Activated CD8-positive, alpha-beta memory T cell treated with anti-CD3 and anti-CD28 coated beads, Interleukin-2, amount 10 ng/mL, durations not matched to agents 7 days and 5 days (primary cell): Measurements from ENCODE around the gene C6orf89. TPM values are rescaled to one million over a fixed set of nuclear protein-coding genes. Genes with fewer than 3 reads are reported as not detected.

Experiments used
- ATAC-seq: fragments of 150-1000 bp; cut with Tn5 transposase; one replicate; pipeline ENCODE4 v1.10.0; 2021; ENCODE audit warnings: moderate library complexity
- CTCF ChIA-PET: fragments of 350-600 bp; sonication (Branson Sonifier 250); formaldehyde crosslinking; loops from one replicate; lab custom pipeline; 2021; ENCODE audit warnings: antibody characterized with exemption; lab: Charles Lee
- DNase-seq: peaks from one replicate; pipeline ENCODE4 v3.0.0-alpha.2; 2020
- H3K27ac Mint-ChIP-seq: one replicate; pipeline ENCODE4 v1.8.0; 2021; ENCODE audit warnings: mild to moderate bottlenecking, mixed read lengths
- H3K27me3 Mint-ChIP-seq: one replicate; pipeline ENCODE4 v1.8.0; 2021; ENCODE audit warnings: mixed read lengths
- H3K36me3 Mint-ChIP-seq: one replicate; pipeline ENCODE4 v1.8.0; 2021; ENCODE audit warnings: mild to moderate bottlenecking, mixed read lengths
- H3K4me1 Mint-ChIP-seq: one replicate; pipeline ENCODE4 v1.8.0; 2021; ENCODE audit warnings: mixed read lengths
- H3K4me3 Mint-ChIP-seq: one replicate; pipeline ENCODE4 v1.8.0; 2021; ENCODE audit warnings: mild to moderate bottlenecking, moderate library complexity, mixed read lengths
- H3K9me3 Mint-ChIP-seq: one replicate; pipeline ENCODE4 v1.8.0; 2022; ENCODE audit warnings: low read depth, mixed read lengths
- total RNA-seq, 2 experiments: library from RNA; stranded (reverse); gene quantifications; one replicate each; pipeline ENCODE4 v1.2.3, GENCODE V29; 2021

Gene C6orf89
- total RNA-seq, 2 experiments from 2014 or later, result 46.4 to 47.7 TPM

DNA sequence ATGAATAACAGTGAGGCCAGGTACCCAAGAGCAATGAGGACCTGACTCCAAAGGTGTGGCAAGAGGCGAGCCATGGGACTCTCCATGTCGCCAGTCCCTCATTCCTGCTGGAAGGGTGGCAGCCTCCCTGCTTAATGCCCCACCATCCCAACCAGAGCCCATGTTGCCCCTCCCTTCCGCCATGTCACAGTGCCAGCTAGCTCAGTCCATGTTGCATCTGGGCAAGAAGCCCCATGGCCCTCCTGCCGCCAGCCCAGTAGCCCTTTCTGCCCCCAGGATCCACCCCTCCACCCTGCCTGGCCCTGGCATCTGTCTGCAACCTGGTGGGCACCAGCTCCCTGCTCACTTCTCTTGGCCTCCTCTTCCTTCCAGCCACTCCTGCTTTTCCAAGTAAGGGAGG lies 40.5 kb upstream of the C6orf89 start:
- no peak overlapping the region for H3K4me3 Mint-ChIP-seq
- H3K4me1 Mint-ChIP-seq, result peaks cover 7% of the 10 kb centered on the region
- H3K36me3 Mint-ChIP-seq, result no peaks in the 10 kb centered on the region
- H3K9me3 Mint-ChIP-seq, result no peaks in the 10 kb centered on the region
- no peak overlapping the region for H3K27ac Mint-ChIP-seq
- CTCF ChIA-PET, result no interaction called here
- peaks cover 10% of the 10 kb centered on the region for H3K27me3 Mint-ChIP-seq
- DNase-seq (no peak), ATAC-seq (no peak)

DNA sequence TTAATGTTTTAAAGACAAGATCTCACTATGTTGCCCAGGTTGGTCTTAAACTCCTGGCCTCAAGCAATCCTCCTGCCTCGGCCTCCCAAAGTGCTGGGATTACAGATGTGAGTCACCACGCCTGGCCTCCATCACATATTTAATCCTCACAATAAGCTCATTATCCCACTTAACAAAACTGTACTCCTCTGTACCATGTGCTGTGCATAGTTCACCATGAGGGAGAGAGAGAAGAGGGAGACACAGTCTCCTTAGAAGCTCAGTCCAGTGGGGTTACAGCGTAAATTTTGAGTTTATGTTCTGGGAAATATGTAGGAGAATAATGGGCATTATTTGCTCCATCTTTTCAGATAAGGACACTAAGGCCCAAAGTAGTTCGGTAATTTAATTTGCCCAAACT lies 38.6 kb upstream of the C6orf89 start:
- Mint-ChIP-seq H3K4me1 (no peaks in the 10 kb centered on the region), H3K4me3 (no peak overlapping the region), H3K36me3 (peaks cover 4% of the 10 kb centered on the region), H3K27ac (no peak overlapping the region), H3K9me3 (no peaks in the 10 kb centered on the region), H3K27me3 (no peaks in the 10 kb centered on the region)
- DNase-seq (no peak), ATAC-seq (no peak)
- CTCF ChIA-PET, result interaction anchor here (1.2 to 7.3 kb wide), 7 partner anchors 17 to 171 kb away, joined by 3 to 131 read pairs (median 5); no protein-coding TSS in a partner anchor

DNA sequence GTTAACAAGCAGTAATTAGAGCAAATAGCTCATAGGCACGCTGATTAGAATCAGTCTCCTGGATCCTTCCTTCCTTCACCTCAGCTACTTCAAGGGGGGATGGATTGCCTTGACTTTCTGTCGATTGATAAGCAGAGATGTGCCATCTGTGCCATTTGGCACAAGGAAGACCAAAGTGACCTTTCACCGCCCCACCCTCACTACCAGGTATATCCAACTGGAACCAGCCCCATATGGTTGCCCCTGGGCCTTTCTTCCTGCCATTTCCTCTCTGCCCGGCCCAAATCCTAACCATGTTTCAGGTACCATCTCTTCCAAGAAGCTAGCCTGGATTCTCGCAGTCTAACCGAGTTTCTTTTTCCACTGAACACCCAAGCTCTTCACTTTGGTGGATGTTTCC lies 37.8 kb upstream of the C6orf89 start:
- Mint-ChIP-seq H3K4me1 (no peaks in the 10 kb centered on the region), H3K4me3 (no peak overlapping the region), H3K27me3 (no peaks in the 10 kb centered on the region), H3K27ac (no peak overlapping the region), H3K9me3 (no peaks in the 10 kb centered on the region), H3K36me3 (peaks cover 8% of the 10 kb centered on the region)
- ATAC-seq (no peak), DNase-seq (no peak)
- CTCF ChIA-PET, result interaction anchor here (1.2 to 7.3 kb wide), 9 partner anchors 12 to 170 kb away, joined by 3 to 131 read pairs (median 5); partner anchors contain the start of gene PPIL1

DNA sequence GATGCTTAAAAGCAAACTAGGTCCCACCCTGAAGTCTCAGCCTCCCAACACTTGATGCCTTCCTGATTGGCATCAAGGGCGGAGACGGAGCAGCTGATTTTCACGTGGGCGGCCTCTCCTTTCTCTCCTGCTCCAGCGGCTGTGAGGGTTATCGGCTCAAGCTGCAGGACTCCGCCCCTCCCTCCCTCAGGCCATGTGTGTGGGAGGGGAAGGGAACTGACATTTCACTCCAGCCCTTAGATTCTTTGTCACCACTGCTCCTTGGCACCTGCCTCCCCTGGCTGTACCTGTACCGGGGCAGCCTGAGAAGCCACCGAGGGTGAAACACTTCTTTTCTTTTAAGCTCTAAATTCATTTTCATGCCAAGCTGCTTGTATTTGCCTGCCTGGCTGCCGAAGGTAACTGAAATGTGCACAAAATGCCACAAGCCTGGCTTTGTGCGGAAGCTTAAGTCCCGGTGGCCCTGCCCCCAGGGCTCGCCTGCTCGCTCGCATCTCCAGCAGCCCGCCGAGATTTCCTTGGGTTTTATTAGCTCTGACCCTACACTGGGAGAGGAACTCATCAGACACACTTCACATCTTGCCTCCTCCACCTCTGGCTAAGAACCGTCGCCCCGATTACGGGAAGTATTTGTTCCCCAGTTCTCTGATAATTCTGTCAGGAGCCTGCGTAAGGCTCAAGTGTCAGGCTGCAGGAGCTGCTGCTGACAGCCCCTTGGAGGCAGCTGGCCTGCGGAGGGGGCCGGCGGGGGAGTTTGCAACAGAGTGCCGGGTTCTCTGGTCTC lies 36.9 kb upstream of the C6orf89 start:
- H3K4me3 Mint-ChIP-seq, result no peak overlapping the region
- no peak overlapping the region for H3K27ac Mint-ChIP-seq
- peaks cover 2% of the 10 kb centered on the region for H3K4me1 Mint-ChIP-seq
- no peaks in the 10 kb centered on the region for H3K27me3 Mint-ChIP-seq
- CTCF ChIA-PET, result interaction anchor here (0.6 to 7.3 kb wide), 12 partner anchors 11 to 162 kb away, joined by 3 to 131 read pairs (median 6); partner anchors contain the start of genes C6orf89 and PPIL1
- no peak for ATAC-seq
- no peak for DNase-seq
- H3K36me3 Mint-ChIP-seq, result peaks cover 8% of the 10 kb centered on the region
- H3K9me3 Mint-ChIP-seq, result no peaks in the 10 kb centered on the region

DNA sequence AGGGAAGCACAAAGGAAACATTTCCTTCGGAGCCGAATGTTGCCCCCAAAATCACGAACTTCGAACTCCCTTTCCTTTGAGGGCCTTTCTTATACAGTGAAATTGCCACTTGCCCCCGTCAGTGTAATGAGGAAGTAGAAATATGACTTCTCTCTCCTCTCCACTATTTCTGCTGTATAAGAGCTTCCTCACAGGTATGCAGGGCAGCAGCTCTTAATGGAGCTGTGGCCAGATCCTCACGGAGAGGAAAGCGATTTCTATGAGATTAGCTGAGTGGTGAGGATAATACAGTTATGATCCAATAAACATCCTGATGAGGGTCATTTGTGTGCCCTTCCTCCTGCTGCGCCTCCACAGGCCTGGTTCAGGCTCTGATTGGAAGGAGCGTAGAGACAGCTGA lies 35.7 kb upstream of the C6orf89 start:
- ATAC-seq, result no peak
- Mint-ChIP-seq H3K27ac (no peak overlapping the region), H3K27me3 (no peaks in the 10 kb centered on the region), H3K9me3 (no peaks in the 10 kb centered on the region), H3K36me3 (peaks cover 14% of the 10 kb centered on the region), H3K4me1 (peaks cover 4% of the 10 kb centered on the region), H3K4me3 (no peak overlapping the region)
- DNase-seq, result no peak
- CTCF ChIA-PET, result interaction anchor here (1.2 to 7.3 kb wide), 10 partner anchors 11 to 90 kb away, joined by 4 to 131 read pairs (median 24); partner anchors contain the start of genes C6orf89 and PPIL1

DNA sequence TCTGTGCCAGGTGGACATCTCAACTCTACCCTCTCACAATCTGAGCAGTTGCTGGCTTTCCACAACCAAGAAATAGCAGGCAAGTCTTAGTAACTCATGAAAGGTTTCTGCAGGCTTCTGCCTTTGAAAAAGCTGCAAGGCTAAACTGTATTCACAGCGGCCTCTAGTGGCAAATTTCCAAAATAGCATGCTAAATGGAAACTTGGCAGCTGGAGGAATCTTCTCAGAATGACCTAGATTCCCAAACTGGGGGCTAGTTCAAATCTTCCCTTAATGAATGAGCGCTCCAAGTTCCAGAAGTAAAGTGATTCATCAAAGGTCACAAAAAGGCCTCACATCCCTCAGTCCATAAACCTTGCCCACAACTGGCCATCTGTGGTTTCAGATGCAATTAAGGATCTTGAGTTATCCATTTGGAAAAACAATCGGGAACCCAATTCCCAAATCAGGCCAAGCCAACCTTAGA lies 34.6 kb upstream of the C6orf89 start:
- ATAC-seq (no peak), DNase-seq (peak; percentile 57)
- CTCF ChIA-PET, result interaction anchor here (0.7 to 7.3 kb wide), 26 partner anchors 9 to 363 kb away, joined by 3 to 131 read pairs (median 6); partner anchors contain the start of genes C6orf89 and PPIL1
- Mint-ChIP-seq H3K27ac (no peak overlapping the region), H3K4me1 (peaks cover 4% of the 10 kb centered on the region), H3K4me3 (no peak overlapping the region), H3K9me3 (no peaks in the 10 kb centered on the region), H3K27me3 (no peaks in the 10 kb centered on the region), H3K36me3 (peaks cover 22% of the 10 kb centered on the region)

DNA sequence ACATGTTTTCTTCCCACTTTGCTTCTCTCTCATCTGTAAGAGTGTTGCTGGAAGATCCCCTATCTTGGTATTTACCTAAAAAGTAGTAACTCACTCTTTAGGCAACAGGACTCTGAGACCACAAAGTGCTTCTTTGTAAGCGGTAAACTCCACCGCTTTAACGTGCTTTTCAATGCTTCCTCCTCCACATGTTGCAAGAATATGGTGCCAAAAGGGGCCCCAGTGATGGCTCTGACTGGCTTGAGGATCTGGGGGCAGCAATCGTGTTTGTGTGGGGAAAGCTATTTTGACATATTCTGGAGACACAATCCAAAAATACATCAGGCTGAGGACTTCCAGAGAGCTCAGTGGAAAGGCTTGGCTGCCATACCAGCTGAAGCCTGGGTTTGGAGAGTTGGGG lies 34.1 kb upstream of the C6orf89 start:
- H3K36me3 Mint-ChIP-seq, result peaks cover 26% of the 10 kb centered on the region
- no peak for ATAC-seq
- no peak overlapping the region for H3K27ac Mint-ChIP-seq
- no peaks in the 10 kb centered on the region for H3K27me3 Mint-ChIP-seq
- H3K4me1 Mint-ChIP-seq, result peaks cover 7% of the 10 kb centered on the region
- CTCF ChIA-PET, result interaction anchor here (0.7 to 7.3 kb wide), 29 partner anchors 9 to 362 kb away, joined by 3 to 131 read pairs (median 5); partner anchors contain the start of genes C6orf89 and PPIL1
- H3K9me3 Mint-ChIP-seq, result no peaks in the 10 kb centered on the region
- DNase-seq, result no peak
- no peak overlapping the region for H3K4me3 Mint-ChIP-seq

DNA sequence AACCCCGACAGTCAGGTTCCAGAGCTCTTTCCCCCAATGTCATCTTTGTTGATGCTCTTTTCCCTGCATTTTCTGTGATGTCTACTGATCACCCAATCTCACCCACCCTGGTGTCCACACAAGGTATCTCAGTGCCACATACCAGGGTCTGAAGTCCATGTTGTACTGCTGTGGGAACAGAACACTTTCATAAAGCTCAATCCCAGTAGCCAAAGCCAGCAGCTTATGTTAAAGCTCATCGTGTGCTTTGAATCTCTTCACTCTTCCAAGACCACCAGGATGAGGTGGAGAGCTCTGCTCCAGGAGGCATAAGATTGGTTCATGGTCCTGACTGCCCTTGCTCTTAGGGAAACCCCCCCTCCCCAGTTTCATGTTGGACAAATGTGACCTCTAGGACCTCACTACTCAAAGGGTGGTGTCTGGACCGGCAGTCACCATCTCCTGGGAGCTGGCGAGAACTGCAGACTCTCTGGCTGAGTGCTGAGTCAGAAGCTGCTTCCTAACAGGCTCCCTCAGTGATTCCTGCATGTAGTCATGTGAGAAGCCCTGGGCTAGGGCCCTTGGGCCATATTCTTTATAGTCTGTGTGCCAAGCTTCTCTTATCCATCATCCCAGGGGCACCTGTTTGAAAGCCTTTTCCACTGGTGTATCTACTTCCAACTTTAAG lies 33.1 kb upstream of the C6orf89 start:
- DNase-seq (no peak), ATAC-seq (no peak)
- CTCF ChIA-PET, result interaction anchor here (0.7 to 7.3 kb wide), 20 partner anchors 11 to 356 kb away, joined by 3 to 131 read pairs (median 5); partner anchors contain the start of gene PPIL1
- Mint-ChIP-seq H3K27ac (no peak overlapping the region), H3K9me3 (no peaks in the 10 kb centered on the region), H3K36me3 (peaks cover 30% of the 10 kb centered on the region), H3K4me1 (peaks cover 7% of the 10 kb centered on the region), H3K27me3 (no peaks in the 10 kb centered on the region), H3K4me3 (no peak overlapping the region)

DNA sequence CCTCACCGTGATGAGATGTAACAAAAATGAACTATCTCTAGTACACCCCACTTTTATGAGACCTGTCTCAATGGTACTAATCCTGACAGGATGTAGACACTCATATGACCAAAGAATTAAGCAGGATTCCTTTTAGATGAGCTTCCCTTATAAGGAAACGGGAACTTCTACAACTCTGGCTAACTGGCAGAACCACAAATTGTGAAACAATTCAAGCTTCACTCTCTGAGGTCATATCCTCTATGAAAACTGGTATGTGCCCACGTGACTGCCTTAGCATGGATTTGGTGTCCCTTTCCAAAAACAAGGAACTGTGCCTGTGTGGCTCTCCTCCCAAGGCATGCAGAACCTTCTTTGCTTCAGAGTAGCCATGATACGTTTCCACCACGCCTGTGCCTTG lies 32.4 kb upstream of the C6orf89 start:
- Mint-ChIP-seq H3K27ac (no peak overlapping the region), H3K4me3 (no peak overlapping the region), H3K36me3 (peaks cover 30% of the 10 kb centered on the region), H3K9me3 (no peaks in the 10 kb centered on the region), H3K4me1 (peaks cover 7% of the 10 kb centered on the region), H3K27me3 (no peaks in the 10 kb centered on the region)
- CTCF ChIA-PET, result interaction anchor here (1.0 to 7.3 kb wide), 8 partner anchors 12 to 355 kb away, joined by 3 to 131 read pairs (median 36); partner anchors contain the start of gene PPIL1
- DNase-seq, result no peak
- no peak for ATAC-seq

DNA sequence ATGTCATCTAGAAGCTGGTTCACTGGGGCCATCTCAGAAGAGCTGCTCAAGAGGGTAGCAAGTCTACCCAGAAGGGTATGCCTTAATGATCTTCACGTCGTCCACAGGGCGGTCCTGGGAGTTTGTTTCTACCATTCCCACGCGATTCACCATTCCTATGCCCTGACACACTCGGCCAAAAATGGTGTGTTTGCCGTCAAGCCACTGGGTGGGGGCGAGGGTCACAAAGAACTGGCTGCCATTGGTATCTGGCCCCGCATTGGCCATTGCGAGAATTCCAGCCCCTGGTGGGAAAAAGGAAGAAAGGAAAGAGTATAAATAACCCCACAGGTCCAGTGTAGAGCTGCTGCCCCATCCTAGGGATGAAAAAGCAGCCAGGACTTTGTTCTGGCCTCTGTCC lies 30.0 kb upstream of the C6orf89 start:
- Mint-ChIP-seq H3K4me3 (no peak overlapping the region), H3K4me1 (peaks cover 14% of the 10 kb centered on the region), H3K9me3 (no peaks in the 10 kb centered on the region), H3K27me3 (no peaks in the 10 kb centered on the region), H3K27ac (no peak overlapping the region), H3K36me3 (peaks cover 40% of the 10 kb centered on the region)
- ATAC-seq (no peak), DNase-seq (no peak)
- CTCF ChIA-PET, result interaction anchor here (1.1 kb wide), 1 partner anchor 74 kb away, joined by 5 read pairs; no protein-coding TSS in a partner anchor

DNA sequence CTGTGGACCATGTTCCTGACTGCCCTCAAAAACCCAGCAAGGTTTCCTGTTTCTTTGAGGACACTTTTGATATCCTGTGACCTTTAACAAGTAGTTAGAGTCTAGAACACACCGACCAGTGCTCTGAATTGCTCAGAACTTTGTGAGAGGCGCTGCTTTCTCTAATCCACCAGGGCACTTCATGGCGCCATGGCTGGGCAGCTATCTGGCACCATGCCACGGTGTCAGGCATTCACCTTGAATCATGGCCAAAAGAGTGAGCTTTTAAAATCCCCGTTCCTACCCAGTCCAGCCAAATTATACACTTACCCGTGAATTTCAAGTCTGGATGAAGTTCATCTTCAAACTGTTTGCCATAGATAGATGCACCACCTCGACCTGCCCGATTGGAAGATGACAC lies 29.5 kb upstream of the C6orf89 start:
- H3K9me3 Mint-ChIP-seq, result no peaks in the 10 kb centered on the region
- no peak overlapping the region for H3K27ac Mint-ChIP-seq
- H3K4me3 Mint-ChIP-seq, result no peak overlapping the region
- H3K4me1 Mint-ChIP-seq, result peaks cover 16% of the 10 kb centered on the region
- CTCF ChIA-PET, result interaction anchor here (1.1 kb wide), 1 partner anchor 74 kb away, joined by 5 read pairs; no protein-coding TSS in a partner anchor
- no peak for DNase-seq
- ATAC-seq, result no peak
- H3K36me3 Mint-ChIP-seq, result peaks cover 42% of the 10 kb centered on the region
- no peaks in the 10 kb centered on the region for H3K27me3 Mint-ChIP-seq

DNA sequence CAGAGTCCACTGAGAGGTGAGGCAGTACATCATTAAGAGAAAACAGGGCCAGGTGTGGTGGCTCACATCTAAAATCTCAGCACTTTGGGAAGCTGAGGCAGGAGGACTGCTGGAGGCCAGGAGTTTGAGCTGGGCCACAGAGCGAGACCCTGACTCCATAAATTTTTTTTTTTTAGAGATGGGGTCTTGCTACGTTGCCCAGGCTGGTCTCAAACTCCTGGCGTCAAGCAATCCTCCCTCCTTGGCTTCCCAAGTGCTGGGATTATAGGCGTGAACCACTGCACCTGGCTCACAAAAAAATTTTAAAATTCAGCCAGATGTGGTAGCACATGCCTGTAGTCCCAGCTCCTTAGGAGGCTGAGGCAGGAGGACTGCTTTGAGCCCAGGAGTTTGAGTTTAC lies 28.4 kb upstream of the C6orf89 start:
- H3K36me3 Mint-ChIP-seq, result peaks cover 45% of the 10 kb centered on the region

DNA sequence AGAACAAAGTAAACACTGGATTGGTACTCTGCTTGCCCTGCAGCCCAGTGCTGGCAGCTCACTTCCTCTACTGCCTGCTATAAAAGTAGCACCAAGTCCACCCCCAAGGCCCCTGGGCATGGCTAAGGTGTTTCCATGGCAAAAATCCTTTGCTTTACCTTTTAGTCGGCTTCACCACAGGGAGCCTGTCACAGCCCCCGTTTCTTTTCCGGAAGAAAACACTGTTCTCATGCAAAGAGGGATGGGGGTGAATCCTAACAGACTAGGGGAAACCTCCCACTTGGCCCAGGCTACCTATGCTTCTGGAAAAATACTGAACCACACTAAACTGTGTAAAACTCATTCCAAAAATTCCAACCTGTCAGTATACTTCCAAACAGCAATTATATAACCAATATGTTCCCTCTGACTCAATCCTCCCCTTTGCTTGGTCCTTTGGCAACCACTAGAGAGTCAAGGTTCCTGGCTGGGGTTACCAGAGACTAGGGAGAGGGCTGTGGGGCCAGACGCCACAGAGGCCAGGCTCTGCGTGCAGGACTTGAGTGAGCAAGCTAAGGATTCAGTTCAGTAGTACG lies 27.3 kb upstream of the C6orf89 start:
- DNase-seq, result no peak
- CTCF ChIA-PET, result interaction anchor here (0.7 kb wide), 2 partner anchors 79 to 471 kb away, joined by 3 read pairs; no protein-coding TSS in a partner anchor
- Mint-ChIP-seq H3K27ac (no peak overlapping the region), H3K27me3 (no peaks in the 10 kb centered on the region), H3K4me3 (no peak overlapping the region), H3K36me3 (peaks cover 51% of the 10 kb centered on the region), H3K4me1 (peaks cover 29% of the 10 kb centered on the region), H3K9me3 (no peaks in the 10 kb centered on the region)
- no peak for ATAC-seq

More for the DNA sequence above, 28.4 kb upstream of the C6orf89 start:
- Mint-ChIP-seq H3K27ac (no peak overlapping the region), H3K27me3 (no peaks in the 10 kb centered on the region), H3K4me1 (peaks cover 18% of the 10 kb centered on the region), H3K9me3 (no peaks in the 10 kb centered on the region), H3K4me3 (no peak overlapping the region)
- no peak for ATAC-seq
- DNase-seq, result no peak
- CTCF ChIA-PET, result interaction anchor here (0.6 to 0.7 kb wide), 3 partner anchors 9 to 17 kb away, joined by 3 read pairs; partner anchors contain the start of gene PPIL1
